CD4-positive, CD25-positive, alpha-beta regulatory T cell (primary cell): ENCODE measurements around the gene ZNF816. TPM values are rescaled to one million over a fixed set of nuclear protein-coding genes. Genes with fewer than 3 reads are reported as not detected.
A peak's percentile ranks its signal among the peaks of the same experiment; 100 is the strongest.

Experiments
- ATAC-seq, 2 donors: fragments of 150-1000 bp; cut with Tn5 transposase; one replicate each; pipeline ENCODE4 v1.10.0; 2021; ENCODE audit warnings: low read depth in 2 of 2, moderate number of reproducible peaks in 2 of 2, moderate library complexity in 1 of 2
- DNase-seq, 3 donors: peaks; one replicate each; pipeline versions ENCODE4 v3.0.0 to v3.0.0-alpha.2; 2012 to 2022; ENCODE audit warnings: mixed read lengths in 1 of 3
- H3K27ac ChIP-seq: one replicate; pipeline ENCODE4 v1.7.0; 2013; ENCODE audit warnings: mild to moderate bottlenecking, low read length; ENCODE audit not compliant: insufficient read depth, poor library complexity, severe bottlenecking
- H3K27me3 ChIP-seq: one replicate; pipeline ENCODE4 v1.7.0; 2013; ENCODE audit warnings: low read length; ENCODE audit not compliant: control insufficient read depth, insufficient read depth
- H3K36me3 ChIP-seq: one replicate; pipeline ENCODE4 v1.7.0; 2013; ENCODE audit warnings: mild to moderate bottlenecking, low read length, moderate library complexity; ENCODE audit not compliant: control insufficient read depth, insufficient read depth
- H3K4me1 ChIP-seq: 2 replicates; pipeline ENCODE4 v1.7.0; 2013; ENCODE audit warnings: mild to moderate bottlenecking, low read length; ENCODE audit not compliant: insufficient read depth, control insufficient read depth, poor library complexity, severe bottlenecking
- H3K4me3 ChIP-seq: one replicate; pipeline ENCODE4 v1.7.0; 2013; ENCODE audit warnings: low read depth, mild to moderate bottlenecking, low read length, moderate library complexity
- H3K9me3 ChIP-seq, 2 experiments: 1 replicate in 1 of 2; 2 replicates in 1 of 2; pipeline ENCODE4 v1.7.0; 2013; ENCODE audit warnings: low read length in 2 of 2, mild to moderate bottlenecking in 1 of 2, moderate library complexity in 1 of 2; ENCODE audit not compliant: control insufficient read depth in 2 of 2
- H3K27ac Mint-ChIP-seq, 3 donors: one replicate each; pipeline ENCODE4 v1.8.0; 2020 to 2022; ENCODE audit warnings: mild to moderate bottlenecking in 3 of 3, mixed read lengths in 3 of 3, moderate library complexity in 2 of 3
- H3K27me3 Mint-ChIP-seq: one replicate; pipeline ENCODE4 v1.8.0; 2022; ENCODE audit warnings: mild to moderate bottlenecking, mixed read lengths
- H3K36me3 Mint-ChIP-seq: one replicate; pipeline ENCODE4 v1.8.0; 2020; ENCODE audit warnings: mixed read lengths
- H3K4me1 Mint-ChIP-seq, 4 donors: one replicate each; pipeline ENCODE4 v1.8.0; 2020 to 2022; ENCODE audit warnings: mixed read lengths in 4 of 4, mild to moderate bottlenecking in 1 of 4
- H3K4me3 Mint-ChIP-seq, 4 donors: one replicate each; pipeline ENCODE4 v1.8.0; 2020 to 2022; ENCODE audit warnings: mild to moderate bottlenecking in 4 of 4, mixed read lengths in 4 of 4, moderate library complexity in 3 of 4
- H3K9me3 Mint-ChIP-seq, 7 donors: one replicate each; pipeline ENCODE4 v1.8.0; 2020 to 2022; ENCODE audit warnings: mixed read lengths in 7 of 7, mild to moderate bottlenecking in 3 of 7, moderate library complexity in 2 of 7
- polyA plus RNA-seq, 4 donors: library from polyadenylated mRNA; unstranded; fragments of 300-500 nt; fragmentation: Illumina TruSeq; gene quantifications; one replicate each; pipeline ENCODE4 v1.2.3, GENCODE V29; 2021
- total RNA-seq: library from RNA; stranded (reverse); gene quantifications from one replicate; pipeline ENCODE4 v1.2.3, GENCODE V29; 2022

Gene ZNF816
- total and polyA plus RNA-seq, 5 donors from 2014 or later: 5.1 to 25.1 (median 13.5) TPM

DNA sequence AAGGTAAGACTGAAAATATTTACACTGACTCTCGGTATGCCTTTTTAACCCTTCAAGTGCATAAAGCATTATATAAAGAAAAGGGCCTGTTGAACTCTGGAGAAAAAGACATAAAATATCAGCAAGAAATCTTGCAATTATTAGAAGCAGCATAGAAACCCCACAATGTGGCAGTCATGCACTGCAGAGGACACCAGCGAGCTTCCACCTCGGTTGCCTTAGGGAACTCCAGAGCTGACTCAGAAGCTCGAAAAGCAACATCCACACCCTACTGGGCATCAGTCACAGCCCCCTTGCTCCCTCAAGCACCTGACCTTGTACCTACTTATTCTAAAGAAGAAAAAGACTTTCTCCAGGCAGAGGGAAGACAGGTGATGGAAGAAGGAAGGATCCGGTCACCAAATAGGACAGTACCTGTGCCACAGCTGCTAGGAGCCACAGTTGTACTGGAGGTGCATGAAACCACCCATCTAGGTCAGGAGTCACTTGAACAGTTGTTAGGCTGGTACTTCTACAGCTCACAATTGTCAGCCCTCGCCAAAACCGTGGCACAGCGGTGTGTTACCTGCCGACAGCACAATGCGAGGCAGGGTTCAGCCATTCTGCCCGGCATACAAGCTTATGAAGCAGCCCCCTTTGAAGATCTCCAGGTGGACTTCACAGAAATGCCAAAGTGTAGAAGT, 2.9 kb downstream of the ZNF816 start:
- H3K27me3 ChIP-seq: no peaks in the 10 kb centered on the region
- H3K27ac ChIP-seq: no peak overlapping the region
- H3K4me1 Mint-ChIP-seq: peaks cover 12 to 39% (median 20%) of the 10 kb centered on the region in 4 donors
- H3K9me3 Mint-ChIP-seq: peaks cover 0 to 58% (median 32%) of the 10 kb centered on the region in 7 donors
- DNase-seq (no peak), ATAC-seq (no peak)
- H3K36me3 ChIP-seq: peaks cover 54% of the 10 kb centered on the region
- H3K27me3 Mint-ChIP-seq: no peaks in the 10 kb centered on the region
- H3K4me1 ChIP-seq: peaks cover 22% of the 10 kb centered on the region
- H3K4me3 Mint-ChIP-seq: peak overlapping the region in 2 of 4 donors; percentile 38 to 90
- peaks cover 60% of the 10 kb centered on the region for H3K36me3 Mint-ChIP-seq
- peaks cover 51 to 63% of the 10 kb centered on the region in 2 experiments for H3K9me3 ChIP-seq
- no peak overlapping the region for H3K27ac Mint-ChIP-seq
- H3K4me3 ChIP-seq: no peak overlapping the region

DNA sequence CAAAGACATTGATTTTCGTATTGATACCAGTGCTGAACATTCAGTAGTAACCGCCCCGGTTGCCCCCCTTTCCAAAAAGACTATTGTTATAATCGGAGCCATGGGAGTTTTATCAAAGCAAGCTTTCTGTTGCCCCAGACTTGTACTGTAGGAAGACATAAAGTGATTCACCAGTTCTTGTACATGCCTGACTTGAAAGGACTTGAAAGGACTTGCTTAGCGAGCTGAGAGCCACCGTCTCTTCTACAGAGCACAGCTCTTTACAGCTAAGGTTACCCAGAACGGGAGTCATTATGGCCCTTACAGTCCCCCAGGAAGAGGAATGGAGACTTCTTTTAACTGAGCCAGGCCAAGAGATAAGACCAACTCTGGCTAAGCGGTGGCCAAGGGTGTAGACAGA, 5.1 kb downstream of the ZNF816 start:
- H3K9me3 Mint-ChIP-seq: peaks cover 0 to 74% (median 33%) of the 10 kb centered on the region in 7 donors
- DNase-seq (no peak), ATAC-seq (no peak)
- no peak overlapping the region for H3K4me3 Mint-ChIP-seq
- Histone ChIP-seq H3K4me3 (no peak overlapping the region), H3K4me1 (peaks cover 11% of the 10 kb centered on the region), H3K27ac (no peak overlapping the region), H3K36me3 (peaks cover 72% of the 10 kb centered on the region), H3K9me3 (peaks cover 66 to 81% of the 10 kb centered on the region in 2 experiments), H3K27me3 (no peaks in the 10 kb centered on the region)
- peaks cover 76% of the 10 kb centered on the region for H3K36me3 Mint-ChIP-seq
- H3K4me1 Mint-ChIP-seq: peaks cover 5 to 25% (median 6%) of the 10 kb centered on the region in 4 donors
- no peaks in the 10 kb centered on the region for H3K27me3 Mint-ChIP-seq
- H3K27ac Mint-ChIP-seq: peak overlapping the region in 1 of 3 donors; percentile 67

DNA sequence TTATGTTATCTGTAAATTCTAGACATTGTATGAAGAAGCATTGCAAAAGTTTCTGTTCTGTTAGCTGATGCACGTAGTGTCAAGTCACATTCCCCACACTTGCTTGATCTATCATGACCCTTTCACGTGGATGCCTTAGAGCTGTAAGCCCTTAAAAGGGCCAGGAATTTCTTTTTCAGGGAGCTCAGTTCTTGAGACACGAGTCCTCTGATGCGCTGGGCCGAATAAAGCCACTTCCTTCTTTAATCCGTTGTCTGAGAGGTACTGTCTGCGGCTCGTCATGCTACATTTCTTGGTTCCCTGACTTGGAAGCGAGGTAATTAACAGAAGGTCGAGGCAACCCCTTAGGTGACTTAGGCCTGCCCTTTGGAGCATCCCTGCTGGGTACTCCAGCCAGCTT, 5.8 kb downstream of the ZNF816 start:
- Histone ChIP-seq H3K36me3 (peaks cover 79% of the 10 kb centered on the region), H3K4me1 (peaks cover 4% of the 10 kb centered on the region), H3K27ac (no peak overlapping the region), H3K4me3 (no peak overlapping the region), H3K9me3 (peaks cover 73 to 87% of the 10 kb centered on the region in 2 experiments), H3K27me3 (no peaks in the 10 kb centered on the region)
- Mint-ChIP-seq H3K27ac (peak overlapping the region in 1 of 3 donors; percentile 26), H3K27me3 (no peaks in the 10 kb centered on the region), H3K9me3 (peaks cover 0 to 81% (median 38%) of the 10 kb centered on the region in 7 donors), H3K36me3 (peaks cover 83% of the 10 kb centered on the region), H3K4me1 (peaks cover 0 to 18% (median 5%) of the 10 kb centered on the region in 4 donors), H3K4me3 (no peak overlapping the region)
- ATAC-seq (no peak), DNase-seq (no peak)

DNA sequence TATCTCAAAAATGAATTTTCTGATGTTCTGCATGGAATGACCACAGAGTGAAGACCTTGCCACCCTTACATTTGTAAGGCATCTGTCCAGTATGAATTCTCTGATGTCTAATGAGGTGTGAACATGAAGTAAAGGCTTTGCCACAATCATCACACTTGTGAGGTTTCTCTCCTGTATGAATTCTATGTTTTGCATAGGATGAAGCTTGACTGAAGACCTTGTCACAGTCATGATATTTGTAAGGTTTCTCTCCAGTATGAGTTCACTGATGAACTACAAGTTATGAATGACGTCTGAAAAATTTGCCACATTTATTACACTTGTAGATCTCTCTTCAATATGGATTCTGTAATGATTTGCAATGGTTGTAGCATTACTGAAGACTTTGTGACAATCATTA, 13.3 kb downstream of the ZNF816 start:
- peaks cover 45% of the 10 kb centered on the region for H3K36me3 Mint-ChIP-seq
- no peak overlapping the region for H3K27ac Mint-ChIP-seq
- Histone ChIP-seq H3K9me3 (peaks cover 69 to 85% of the 10 kb centered on the region in 2 experiments), H3K27ac (no peak overlapping the region), H3K4me3 (peak overlapping the region; percentile 3), H3K27me3 (no peaks in the 10 kb centered on the region), H3K36me3 (peaks cover 40% of the 10 kb centered on the region), H3K4me1 (no peaks in the 10 kb centered on the region)
- DNase-seq: no peak
- ATAC-seq: no peak
- no peaks in the 10 kb centered on the region for H3K4me1 Mint-ChIP-seq
- H3K4me3 Mint-ChIP-seq: no peak overlapping the region
- peaks cover 0 to 70% (median 32%) of the 10 kb centered on the region in 7 donors for H3K9me3 Mint-ChIP-seq
- H3K27me3 Mint-ChIP-seq: no peaks in the 10 kb centered on the region

DNA sequence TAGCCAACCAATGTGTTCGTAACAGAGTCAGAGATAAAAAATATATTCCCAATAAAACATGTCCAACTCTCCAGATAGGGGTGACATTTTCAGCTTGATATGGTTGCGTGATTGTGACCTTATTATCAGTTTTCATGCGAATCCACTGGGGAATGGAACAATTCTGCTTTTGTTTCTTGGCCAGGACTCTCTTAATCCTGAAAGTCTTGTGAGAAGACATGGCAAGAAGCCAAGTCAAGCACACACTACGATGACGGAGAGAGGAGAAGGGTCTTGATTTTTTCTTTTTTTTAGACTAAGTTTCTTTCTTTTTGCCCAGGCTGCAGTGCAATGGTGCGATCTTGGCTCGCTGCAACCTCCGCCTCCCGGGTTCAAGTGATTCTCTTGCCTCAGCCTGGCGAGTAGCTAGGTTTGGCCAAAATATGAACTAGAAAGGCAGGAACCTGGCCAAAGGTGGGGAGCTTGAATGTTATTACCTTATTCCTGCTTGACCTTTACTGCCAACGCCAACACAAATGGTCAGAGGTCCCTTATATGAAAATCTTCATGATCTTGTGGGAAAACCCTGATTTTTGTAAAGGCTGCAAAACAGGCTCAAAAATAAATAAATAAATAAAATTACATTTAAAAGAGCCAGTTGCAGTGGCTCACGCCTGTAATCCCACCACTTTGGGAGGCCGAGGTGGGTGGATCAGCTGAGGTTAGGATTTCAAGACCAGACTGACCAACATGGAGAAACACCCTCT, 14.5 kb downstream of the ZNF816 start:
- H3K36me3 Mint-ChIP-seq: peaks cover 37% of the 10 kb centered on the region
- H3K36me3 ChIP-seq: peaks cover 30% of the 10 kb centered on the region
- H3K4me3 Mint-ChIP-seq: no peak overlapping the region
- H3K4me3 ChIP-seq: no peak overlapping the region
- ATAC-seq: no peak
- no peak overlapping the region for H3K27ac ChIP-seq
- peaks cover 64 to 76% of the 10 kb centered on the region in 2 experiments for H3K9me3 ChIP-seq
- H3K27me3 Mint-ChIP-seq: no peaks in the 10 kb centered on the region
- peaks cover 0 to 64% (median 27%) of the 10 kb centered on the region in 7 donors for H3K9me3 Mint-ChIP-seq
- DNase-seq: no peak
- H3K4me1 ChIP-seq: peaks cover 1% of the 10 kb centered on the region
- no peaks in the 10 kb centered on the region for H3K4me1 Mint-ChIP-seq
- H3K27me3 ChIP-seq: no peaks in the 10 kb centered on the region
- no peak overlapping the region for H3K27ac Mint-ChIP-seq

DNA sequence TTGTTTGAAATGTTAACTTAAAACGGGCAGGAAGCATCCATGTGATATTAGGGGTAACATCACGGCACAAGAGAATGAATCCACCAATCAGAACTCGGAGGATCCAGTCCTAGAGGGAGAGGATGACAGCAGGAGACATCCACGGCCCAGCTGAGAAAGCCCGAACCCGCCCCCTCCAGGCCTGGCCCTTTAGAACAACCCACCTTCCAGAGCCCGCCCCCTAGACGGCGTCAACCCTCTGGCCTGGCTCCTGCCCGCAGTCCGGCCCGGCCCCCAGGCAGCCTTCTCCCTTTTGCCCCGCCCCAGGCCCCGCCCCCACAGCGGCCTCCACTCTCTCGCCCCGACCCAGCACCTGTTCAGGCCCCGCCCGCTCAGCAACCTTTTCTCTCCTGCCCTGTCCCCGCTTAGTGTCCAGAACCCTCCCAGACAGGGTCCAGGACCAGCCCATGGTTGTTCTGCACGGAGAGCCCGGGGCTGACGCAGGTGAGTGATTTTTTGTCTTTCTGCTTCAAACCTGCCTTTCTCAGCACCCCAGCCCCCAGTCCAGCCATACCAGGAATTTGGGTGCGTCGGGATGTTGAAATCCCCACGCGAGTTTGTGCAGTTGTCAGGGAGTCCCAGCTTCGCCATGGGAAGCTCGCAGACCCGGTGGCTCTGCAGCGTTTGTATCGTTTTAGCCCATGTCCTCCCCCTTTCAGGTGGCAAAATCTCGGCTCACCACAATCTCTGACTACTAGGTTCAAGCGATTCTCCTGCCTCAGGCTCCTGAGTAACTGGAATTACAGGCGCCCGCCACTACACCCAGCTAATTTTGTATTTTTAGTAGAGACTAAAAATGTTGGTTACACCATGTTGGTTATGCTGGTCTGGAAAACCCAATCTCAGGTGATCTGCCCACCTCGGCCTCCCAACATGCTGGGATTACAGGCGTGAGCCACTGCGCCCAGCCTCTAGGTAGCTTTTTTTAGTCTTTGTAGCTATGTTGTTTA, 16.1 kb downstream of the ZNF816 start:
- Mint-ChIP-seq H3K9me3 (peaks cover 0 to 48% (median 31%) of the 10 kb centered on the region in 7 donors), H3K4me3 (no peak overlapping the region), H3K4me1 (peaks cover 0 to 11% (median 7%) of the 10 kb centered on the region in 4 donors), H3K27ac (no peak overlapping the region), H3K36me3 (peaks cover 22% of the 10 kb centered on the region), H3K27me3 (peaks cover 5% of the 10 kb centered on the region)
- ATAC-seq (no peak), DNase-seq (no peak)
- H3K9me3 ChIP-seq: peaks cover 48 to 61% of the 10 kb centered on the region in 2 experiments
- no peak overlapping the region for H3K27ac ChIP-seq
- H3K36me3 ChIP-seq: peaks cover 15% of the 10 kb centered on the region
- no peak overlapping the region for H3K4me3 ChIP-seq
- peaks cover 8% of the 10 kb centered on the region for H3K4me1 ChIP-seq
- H3K27me3 ChIP-seq: no peaks in the 10 kb centered on the region

DNA sequence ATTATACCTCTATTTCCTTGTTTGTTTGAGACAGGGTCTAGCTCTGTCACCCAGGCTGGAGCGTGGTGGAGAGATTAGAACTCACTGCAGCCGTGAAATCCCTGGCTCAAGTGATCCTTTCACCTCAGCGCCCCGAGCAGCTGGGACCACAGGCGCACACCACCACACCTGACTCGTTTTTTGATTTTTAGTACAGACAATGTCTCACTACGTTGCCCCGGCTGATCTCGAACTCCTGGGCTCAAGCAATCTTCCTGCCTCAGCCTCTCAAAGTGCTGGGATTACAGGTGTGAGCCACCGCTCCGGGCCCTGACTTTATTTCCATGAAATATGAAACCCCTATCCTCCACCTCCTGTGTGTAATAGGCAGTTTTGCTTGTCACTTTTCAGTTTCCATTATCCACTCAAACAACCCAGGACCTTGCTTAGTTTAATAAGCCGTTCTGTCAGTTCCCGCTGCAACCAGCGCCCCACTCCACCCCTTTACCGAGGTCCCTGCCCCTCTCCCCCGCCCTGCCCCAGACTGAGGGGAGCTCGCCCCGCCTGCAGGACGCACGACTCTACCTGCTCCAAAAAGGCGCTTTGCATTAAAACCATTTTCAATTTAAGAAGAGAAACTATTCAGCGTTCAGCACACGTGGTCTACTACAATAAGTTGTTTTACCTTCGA, 16.9 kb downstream of the ZNF816 start:
- Mint-ChIP-seq H3K9me3 (peaks cover 0 to 43% (median 29%) of the 10 kb centered on the region in 7 donors), H3K36me3 (peaks cover 14% of the 10 kb centered on the region), H3K27ac (no peak overlapping the region), H3K4me3 (no peak overlapping the region), H3K4me1 (peaks cover 0 to 20% (median 12%) of the 10 kb centered on the region in 4 donors), H3K27me3 (peaks cover 5% of the 10 kb centered on the region)
- H3K4me3 ChIP-seq: no peak overlapping the region
- H3K9me3 ChIP-seq: peaks cover 40 to 52% of the 10 kb centered on the region in 2 experiments
- no peak for DNase-seq
- no peaks in the 10 kb centered on the region for H3K27me3 ChIP-seq
- ATAC-seq: no peak
- no peak overlapping the region for H3K27ac ChIP-seq
- H3K36me3 ChIP-seq: peaks cover 6% of the 10 kb centered on the region
- peaks cover 8% of the 10 kb centered on the region for H3K4me1 ChIP-seq
